ENCODE results near the gene UXS1. TPM values are rescaled to one million over a fixed set of nuclear protein-coding genes. Genes with fewer than 3 reads are reported as not detected.

The UXS1 gene
- total RNA-seq, 1 donor, result 24.0 TPM

GRCh38 chr2:106054321-106054720 is 139.8 kb downstream of the UXS1 start:
- no peak overlapping the region for H3K4me3 ChIP-seq (ENCODE audit: low read depth, low read length)
- DNase-seq (ENCODE audit: low read depth), result no peak
- no peak for TF ChIP-seq CTCF (IDR thresholded peaks at IDR 0.05; ENCODE audit: insufficient read depth, low read length)

GRCh38 chr2:106053581-106053980 is 140.5 kb downstream of the UXS1 start:
- DNase-seq (ENCODE audit: low read depth), result no peak
- H3K4me3 ChIP-seq (ENCODE audit: low read depth, low read length), result no peak overlapping the region
- TF ChIP-seq CTCF (IDR thresholded peaks at IDR 0.05; ENCODE audit: insufficient read depth, low read length), result no peak

- DNase-seq (ENCODE audit: low read depth), result peak; percentile 19
- H3K4me3 ChIP-seq (ENCODE audit: low read depth, low read length), result no peak overlapping the region
Observed at GRCh38 chr2:106053116-106053515, 141.0 kb downstream of the UXS1 start.

GRCh38 chr2:106044859-106045258 is 149.2 kb downstream of the UXS1 start:
- H3K4me3 ChIP-seq (ENCODE audit: low read depth, low read length), result no peak overlapping the region
- no peak for TF ChIP-seq CTCF (IDR thresholded peaks at IDR 0.05; ENCODE audit: insufficient read depth, low read length)
- DNase-seq (ENCODE audit: low read depth), result no peak

More at GRCh38 chr2:106053116-106053515, 141.0 kb downstream of the UXS1 start:
- TF ChIP-seq CTCF (IDR thresholded peaks at IDR 0.05; ENCODE audit: insufficient read depth, low read length), result no peak

- DNase-seq (ENCODE audit: low read depth), result no peak
- TF ChIP-seq CTCF (IDR thresholded peaks at IDR 0.05; ENCODE audit: insufficient read depth, low read length), result no peak
- H3K4me3 ChIP-seq (ENCODE audit: low read depth, low read length), result no peak overlapping the region
Observed at GRCh38 chr2:106044021-106044420, 150.1 kb downstream of the UXS1 start.

All from fibroblast of the aortic adventitia (primary cell).